ENCODE results near the gene PDIA5. TPM values are rescaled to one million over a fixed set of nuclear protein-coding genes. Genes with fewer than 3 reads are reported as not detected.

Gene PDIA5
- polyA plus RNA-seq, 1 donor from 2014 or later, result 1.4 TPM

DNA sequence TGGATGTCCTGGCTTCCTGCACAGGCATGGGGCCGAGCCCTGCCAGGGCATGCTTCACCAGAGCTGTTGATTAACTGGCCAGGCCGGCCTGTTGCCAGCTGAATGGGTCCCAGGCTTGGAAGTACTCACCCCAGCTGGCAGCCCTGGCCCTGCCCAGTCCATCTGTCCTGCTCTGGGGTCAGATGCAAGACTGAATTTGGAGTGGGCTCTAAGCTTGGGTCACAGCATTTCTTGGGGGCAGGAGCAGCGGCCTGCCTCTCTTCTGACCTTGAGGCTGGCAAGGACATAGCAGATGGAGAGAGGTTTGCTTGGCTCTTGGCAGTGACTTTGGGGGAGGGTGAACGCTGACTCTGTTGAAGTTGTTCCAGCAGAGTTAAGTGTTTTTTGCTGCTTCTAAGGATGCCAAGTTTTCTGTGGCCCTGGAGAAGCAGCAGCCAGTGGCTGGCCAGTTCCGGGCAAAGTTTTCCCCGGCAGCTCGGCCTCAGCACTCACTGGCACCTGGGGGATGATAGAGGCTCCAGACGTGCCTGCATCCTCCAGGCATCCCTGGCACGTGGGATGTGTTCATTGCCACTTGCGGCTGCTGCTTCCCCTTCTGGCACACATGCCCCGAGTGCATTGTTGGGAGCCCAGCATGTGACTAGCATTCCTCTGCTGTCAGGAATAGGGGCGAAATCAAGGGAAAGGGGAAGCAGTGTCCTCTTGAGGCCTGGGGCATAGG is 22.9 kb downstream of the PDIA5 start:
- no peak overlapping the region for H3K4me2 ChIP-seq (ENCODE audit: low read length)

DNA sequence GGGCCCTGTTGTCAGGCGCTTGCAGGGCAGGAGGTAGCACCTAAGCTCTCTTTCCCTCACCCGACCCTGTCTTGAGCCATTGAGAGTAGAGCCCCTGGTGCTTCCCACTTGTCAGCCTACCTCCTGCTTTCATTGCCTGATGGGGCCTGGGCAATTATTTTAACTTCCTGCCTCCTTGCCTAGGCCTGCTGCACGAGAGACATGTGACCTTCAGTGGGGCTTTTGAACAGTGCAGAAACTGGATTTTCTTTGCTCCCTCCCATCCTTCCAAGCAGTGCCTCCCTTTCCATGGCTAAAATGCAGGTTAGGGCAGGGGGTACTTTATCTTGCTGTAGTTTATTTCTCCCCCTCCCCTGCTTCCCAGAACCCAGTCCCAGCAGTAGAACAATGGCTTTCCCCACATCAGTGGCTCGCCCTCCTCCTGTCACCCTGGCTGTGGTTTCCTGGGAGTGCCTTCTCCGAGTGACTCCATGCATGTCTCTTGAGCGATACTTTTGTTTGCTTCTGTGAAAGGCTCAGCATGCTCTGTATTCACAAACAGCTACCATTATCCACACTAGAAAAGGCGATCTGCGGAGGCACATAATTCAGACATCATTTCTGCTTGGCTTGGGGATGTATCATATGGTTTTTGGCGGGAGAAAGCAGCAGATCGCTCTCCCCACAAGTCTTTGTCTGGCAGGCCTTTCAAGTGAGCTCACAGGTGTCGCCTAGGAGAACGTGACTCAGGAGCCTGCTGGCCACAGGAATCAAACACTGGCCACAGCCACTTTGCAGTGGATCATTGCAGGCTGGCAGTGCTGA is 24.1 kb downstream of the PDIA5 start:
- Histone ChIP-seq H3K79me2 (replicated peaks; ENCODE audit: insufficient read depth, low read length) (no peaks in the 10 kb centered on the region), H3K27me3 (ENCODE audit: insufficient read depth, low read depth, low read length) (no peaks in the 10 kb centered on the region), H3K9me3 (ENCODE audit: low read length) (no peaks in the 10 kb centered on the region), H3K36me3 (ENCODE audit: insufficient read depth, low read length) (no peaks in the 10 kb centered on the region), H2AFZ (ENCODE audit: low read depth, low read length) (no peak overlapping the region), H3K9me2 (ENCODE audit: insufficient read depth, low read length) (no peaks in the 10 kb centered on the region), H3K4me2 (ENCODE audit: low read length) (no peak overlapping the region), H3K27ac (ENCODE audit: low read length) (no peak overlapping the region), H3K9ac (ENCODE audit: low read length) (no peak overlapping the region), H4K20me1 (ENCODE audit: insufficient read depth) (no peaks in the 10 kb centered on the region), H3K4me3 (ENCODE audit: low read length) (no peak overlapping the region), H3F3A (ENCODE audit: insufficient read depth, low read length, poor library complexity, severe bottlenecking) (no peaks in the 10 kb centered on the region)
- TF ChIP-seq POLR2AphosphoS5 (IDR thresholded peaks at IDR 0.05) (no peak), MXI1 (conservative IDR thresholded peaks at IDR 0.05; ENCODE audit: poor library complexity, severe bottlenecking) (no peak), RAD21 (conservative IDR thresholded peaks at IDR 0.05) (no peak)
- TF ChIP-seq, protein P1, sequence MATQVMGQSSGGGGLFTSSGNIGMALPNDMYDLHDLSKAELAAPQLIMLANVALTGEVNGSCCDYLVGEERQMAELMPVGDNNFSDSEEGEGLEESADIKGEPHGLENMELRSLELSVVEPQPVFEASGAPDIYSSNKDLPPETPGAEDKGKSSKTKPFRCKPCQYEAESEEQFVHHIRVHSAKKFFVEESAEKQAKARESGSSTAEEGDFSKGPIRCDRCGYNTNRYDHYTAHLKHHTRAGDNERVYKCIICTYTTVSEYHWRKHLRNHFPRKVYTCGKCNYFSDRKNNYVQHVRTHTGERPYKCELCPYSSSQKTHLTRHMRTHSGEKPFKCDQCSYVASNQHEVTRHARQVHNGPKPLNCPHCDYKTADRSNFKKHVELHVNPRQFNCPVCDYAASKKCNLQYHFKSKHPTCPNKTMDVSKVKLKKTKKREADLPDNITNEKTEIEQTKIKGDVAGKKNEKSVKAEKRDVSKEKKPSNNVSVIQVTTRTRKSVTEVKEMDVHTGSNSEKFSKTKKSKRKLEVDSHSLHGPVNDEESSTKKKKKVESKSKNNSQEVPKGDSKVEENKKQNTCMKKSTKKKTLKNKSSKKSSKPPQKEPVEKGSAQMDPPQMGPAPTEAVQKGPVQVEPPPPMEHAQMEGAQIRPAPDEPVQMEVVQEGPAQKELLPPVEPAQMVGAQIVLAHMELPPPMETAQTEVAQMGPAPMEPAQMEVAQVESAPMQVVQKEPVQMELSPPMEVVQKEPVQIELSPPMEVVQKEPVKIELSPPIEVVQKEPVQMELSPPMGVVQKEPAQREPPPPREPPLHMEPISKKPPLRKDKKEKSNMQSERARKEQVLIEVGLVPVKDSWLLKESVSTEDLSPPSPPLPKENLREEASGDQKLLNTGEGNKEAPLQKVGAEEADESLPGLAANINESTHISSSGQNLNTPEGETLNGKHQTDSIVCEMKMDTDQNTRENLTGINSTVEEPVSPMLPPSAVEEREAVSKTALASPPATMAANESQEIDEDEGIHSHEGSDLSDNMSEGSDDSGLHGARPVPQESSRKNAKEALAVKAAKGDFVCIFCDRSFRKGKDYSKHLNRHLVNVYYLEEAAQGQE (IDR thresholded peaks at IDR 0.05; ENCODE audit: borderline replicate concordance), result no peak

More for the DNA sequence above, 22.9 kb downstream of the PDIA5 start:
- Histone ChIP-seq H3K9me2 (ENCODE audit: insufficient read depth, low read length) (no peaks in the 10 kb centered on the region), H3F3A (ENCODE audit: insufficient read depth, low read length, poor library complexity, severe bottlenecking) (no peaks in the 10 kb centered on the region), H3K4me3 (ENCODE audit: low read length) (no peak overlapping the region), H2AFZ (ENCODE audit: low read depth, low read length) (no peak overlapping the region), H3K36me3 (ENCODE audit: insufficient read depth, low read length) (no peaks in the 10 kb centered on the region), H3K27ac (ENCODE audit: low read length) (no peak overlapping the region), H3K79me2 (replicated peaks; ENCODE audit: insufficient read depth, low read length) (no peaks in the 10 kb centered on the region), H3K27me3 (ENCODE audit: insufficient read depth, low read depth, low read length) (no peaks in the 10 kb centered on the region), H3K9me3 (ENCODE audit: low read length) (no peaks in the 10 kb centered on the region), H4K20me1 (ENCODE audit: insufficient read depth) (no peaks in the 10 kb centered on the region), H3K9ac (ENCODE audit: low read length) (no peak overlapping the region)
- TF ChIP-seq RAD21 (conservative IDR thresholded peaks at IDR 0.05) (no peak), POLR2AphosphoS5 (IDR thresholded peaks at IDR 0.05) (no peak), EZH2 (IDR thresholded peaks at IDR 0.05; ENCODE audit: borderline replicate concordance, insufficient read depth, low read length, poor library complexity, severe bottlenecking) (no peak), TAF1 (IDR thresholded peaks at IDR 0.05; ENCODE audit: low read depth) (no peak), SMC3 (conservative IDR thresholded peaks at IDR 0.05; ENCODE audit: poor library complexity) (no peak), MXI1 (conservative IDR thresholded peaks at IDR 0.05; ENCODE audit: poor library complexity, severe bottlenecking) (no peak)
- TF ChIP-seq, protein P1 (IDR thresholded peaks at IDR 0.05; ENCODE audit: borderline replicate concordance), result no peak
- TF ChIP-seq, protein P2, sequence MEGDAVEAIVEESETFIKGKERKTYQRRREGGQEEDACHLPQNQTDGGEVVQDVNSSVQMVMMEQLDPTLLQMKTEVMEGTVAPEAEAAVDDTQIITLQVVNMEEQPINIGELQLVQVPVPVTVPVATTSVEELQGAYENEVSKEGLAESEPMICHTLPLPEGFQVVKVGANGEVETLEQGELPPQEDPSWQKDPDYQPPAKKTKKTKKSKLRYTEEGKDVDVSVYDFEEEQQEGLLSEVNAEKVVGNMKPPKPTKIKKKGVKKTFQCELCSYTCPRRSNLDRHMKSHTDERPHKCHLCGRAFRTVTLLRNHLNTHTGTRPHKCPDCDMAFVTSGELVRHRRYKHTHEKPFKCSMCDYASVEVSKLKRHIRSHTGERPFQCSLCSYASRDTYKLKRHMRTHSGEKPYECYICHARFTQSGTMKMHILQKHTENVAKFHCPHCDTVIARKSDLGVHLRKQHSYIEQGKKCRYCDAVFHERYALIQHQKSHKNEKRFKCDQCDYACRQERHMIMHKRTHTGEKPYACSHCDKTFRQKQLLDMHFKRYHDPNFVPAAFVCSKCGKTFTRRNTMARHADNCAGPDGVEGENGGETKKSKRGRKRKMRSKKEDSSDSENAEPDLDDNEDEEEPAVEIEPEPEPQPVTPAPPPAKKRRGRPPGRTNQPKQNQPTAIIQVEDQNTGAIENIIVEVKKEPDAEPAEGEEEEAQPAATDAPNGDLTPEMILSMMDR (IDR thresholded peaks at IDR 0.05; ENCODE audit: poor library complexity, severe bottlenecking), result no peak
